GM23338 (cell line): Measurements from ENCODE around the gene APBA1.

Source experiments
- CREB1 ChIP-seq: fragments of 250-450 bp; sonication (Bioruptor Pico); IDR thresholded peaks from 2 replicates; pipeline ENCODE4 v1.5.0; 2020; ENCODE audit warnings: low read depth, mild to moderate bottlenecking, moderate library complexity
- EZH2 ChIP-seq: fragments of 200-600 bp; sonication (generic); IDR thresholded peaks from one replicate; pipeline ENCODE4 v1.8.0; 2017; ENCODE audit warnings: antibody characterized with exemption, mild to moderate bottlenecking, low read depth; ENCODE audit not compliant: unreplicated experiment
- EZH2phosphoT487 ChIP-seq: fragments of 200-600 bp; sonication (generic); IDR thresholded peaks from one replicate; pipeline ENCODE4 v1.8.1; 2018; ENCODE audit warnings: antibody characterized with exemption; ENCODE audit not compliant: unreplicated experiment
- JUNB ChIP-seq: IDR thresholded peaks from one replicate; pipeline ENCODE4 v1.6.1; 2016; ENCODE audit warnings: antibody characterized with exemption; ENCODE audit not compliant: unreplicated experiment
- NANOG ChIP-seq: IDR thresholded peaks from 2 replicates; pipeline ENCODE4 v1.6.1; 2016; ENCODE audit warnings: antibody characterized with exemption, borderline replicate concordance
- POLR2AphosphoS5 ChIP-seq: IDR thresholded peaks from 2 replicates; pipeline ENCODE4 v1.6.1; 2016; ENCODE audit warnings: antibody characterized with exemption, low read depth
- STAT1 ChIP-seq: IDR thresholded peaks from one replicate; pipeline ENCODE4 v1.6.1; 2016; ENCODE audit warnings: antibody characterized with exemption; ENCODE audit not compliant: unreplicated experiment
- ZNF114 ChIP-seq: fragments of 250-450 bp; sonication (Bioruptor Pico); IDR thresholded peaks from 2 replicates; pipeline ENCODE4 v1.5.0; 2020; ENCODE audit warnings: mild to moderate bottlenecking, moderate library complexity
- ZNF331 ChIP-seq: fragments of 250-450 bp; sonication (Bioruptor Pico); IDR thresholded peaks from 2 replicates; pipeline ENCODE4 v1.5.0; 2020; ENCODE audit warnings: low read depth, mild to moderate bottlenecking, moderate library complexity
- TF ChIP-seq, protein P1 (sequence below), 2 experiments: fragments of 200-600 bp in 1 of 2; sonication (generic) in 1 of 2; conservative IDR thresholded peaks; 2 replicates each; pipeline versions ENCODE4 v1.5.1 to v1.6.1; 2016 to 2017; ENCODE audit warnings: antibody characterized with exemption in 2 of 2, low read depth in 2 of 2, mild to moderate bottlenecking in 2 of 2, moderate library complexity in 1 of 2
- TF ChIP-seq, protein P2 (sequence below): IDR thresholded peaks from one replicate; pipeline ENCODE4 v1.6.1; 2018; ENCODE audit warnings: antibody characterized with exemption; ENCODE audit not compliant: unreplicated experiment
- TF ChIP-seq, protein P3 (sequence below): fragments of 250-450 bp; sonication (Bioruptor Pico); IDR thresholded peaks from 2 replicates; pipeline ENCODE4 v1.5.0; 2020; ENCODE audit warnings: mild to moderate bottlenecking, moderate library complexity
- TF ChIP-seq, protein P4 (sequence below): IDR thresholded peaks from 2 replicates; pipeline ENCODE4 v1.6.1; 2016; ENCODE audit warnings: antibody characterized with exemption

DNA sequence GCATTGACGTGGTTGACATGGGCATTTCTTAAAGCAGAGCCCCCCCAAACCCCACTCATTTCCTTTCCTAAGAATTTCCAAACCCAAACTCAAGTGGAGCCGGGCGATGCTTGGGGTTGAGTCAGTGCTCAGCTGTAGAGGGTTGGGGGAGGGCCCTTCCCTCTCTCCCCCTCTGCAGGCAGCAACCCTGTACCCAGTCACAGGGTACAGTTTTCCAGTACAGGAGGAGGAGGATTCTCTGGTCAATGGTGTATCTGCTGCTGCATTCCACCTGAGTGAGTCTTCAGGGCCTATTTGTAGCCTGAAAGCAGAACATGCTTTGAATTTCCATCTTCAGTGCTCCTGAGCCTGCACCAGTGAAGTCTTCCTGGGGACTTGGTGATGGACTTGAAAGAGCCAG lies 291.4 kb downstream of the APBA1 start:
- TF ChIP-seq EZH2 (no peak), NANOG (no peak), CREB1 (no peak), EZH2phosphoT487 (no peak), POLR2AphosphoS5 (no peak), JUNB (no peak), ZNF331 (CRISPR knock-in tag) (no peak), STAT1 (no peak), ZNF114 (CRISPR knock-in tag) (no peak)
- TF ChIP-seq, protein P1, sequence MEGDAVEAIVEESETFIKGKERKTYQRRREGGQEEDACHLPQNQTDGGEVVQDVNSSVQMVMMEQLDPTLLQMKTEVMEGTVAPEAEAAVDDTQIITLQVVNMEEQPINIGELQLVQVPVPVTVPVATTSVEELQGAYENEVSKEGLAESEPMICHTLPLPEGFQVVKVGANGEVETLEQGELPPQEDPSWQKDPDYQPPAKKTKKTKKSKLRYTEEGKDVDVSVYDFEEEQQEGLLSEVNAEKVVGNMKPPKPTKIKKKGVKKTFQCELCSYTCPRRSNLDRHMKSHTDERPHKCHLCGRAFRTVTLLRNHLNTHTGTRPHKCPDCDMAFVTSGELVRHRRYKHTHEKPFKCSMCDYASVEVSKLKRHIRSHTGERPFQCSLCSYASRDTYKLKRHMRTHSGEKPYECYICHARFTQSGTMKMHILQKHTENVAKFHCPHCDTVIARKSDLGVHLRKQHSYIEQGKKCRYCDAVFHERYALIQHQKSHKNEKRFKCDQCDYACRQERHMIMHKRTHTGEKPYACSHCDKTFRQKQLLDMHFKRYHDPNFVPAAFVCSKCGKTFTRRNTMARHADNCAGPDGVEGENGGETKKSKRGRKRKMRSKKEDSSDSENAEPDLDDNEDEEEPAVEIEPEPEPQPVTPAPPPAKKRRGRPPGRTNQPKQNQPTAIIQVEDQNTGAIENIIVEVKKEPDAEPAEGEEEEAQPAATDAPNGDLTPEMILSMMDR (conservative IDR thresholded peaks at IDR 0.05; ENCODE audit: low read depth in 2 of 2), result no peak
- TF ChIP-seq, protein P2, sequence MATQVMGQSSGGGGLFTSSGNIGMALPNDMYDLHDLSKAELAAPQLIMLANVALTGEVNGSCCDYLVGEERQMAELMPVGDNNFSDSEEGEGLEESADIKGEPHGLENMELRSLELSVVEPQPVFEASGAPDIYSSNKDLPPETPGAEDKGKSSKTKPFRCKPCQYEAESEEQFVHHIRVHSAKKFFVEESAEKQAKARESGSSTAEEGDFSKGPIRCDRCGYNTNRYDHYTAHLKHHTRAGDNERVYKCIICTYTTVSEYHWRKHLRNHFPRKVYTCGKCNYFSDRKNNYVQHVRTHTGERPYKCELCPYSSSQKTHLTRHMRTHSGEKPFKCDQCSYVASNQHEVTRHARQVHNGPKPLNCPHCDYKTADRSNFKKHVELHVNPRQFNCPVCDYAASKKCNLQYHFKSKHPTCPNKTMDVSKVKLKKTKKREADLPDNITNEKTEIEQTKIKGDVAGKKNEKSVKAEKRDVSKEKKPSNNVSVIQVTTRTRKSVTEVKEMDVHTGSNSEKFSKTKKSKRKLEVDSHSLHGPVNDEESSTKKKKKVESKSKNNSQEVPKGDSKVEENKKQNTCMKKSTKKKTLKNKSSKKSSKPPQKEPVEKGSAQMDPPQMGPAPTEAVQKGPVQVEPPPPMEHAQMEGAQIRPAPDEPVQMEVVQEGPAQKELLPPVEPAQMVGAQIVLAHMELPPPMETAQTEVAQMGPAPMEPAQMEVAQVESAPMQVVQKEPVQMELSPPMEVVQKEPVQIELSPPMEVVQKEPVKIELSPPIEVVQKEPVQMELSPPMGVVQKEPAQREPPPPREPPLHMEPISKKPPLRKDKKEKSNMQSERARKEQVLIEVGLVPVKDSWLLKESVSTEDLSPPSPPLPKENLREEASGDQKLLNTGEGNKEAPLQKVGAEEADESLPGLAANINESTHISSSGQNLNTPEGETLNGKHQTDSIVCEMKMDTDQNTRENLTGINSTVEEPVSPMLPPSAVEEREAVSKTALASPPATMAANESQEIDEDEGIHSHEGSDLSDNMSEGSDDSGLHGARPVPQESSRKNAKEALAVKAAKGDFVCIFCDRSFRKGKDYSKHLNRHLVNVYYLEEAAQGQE, result no peak
- TF ChIP-seq, protein P3, sequence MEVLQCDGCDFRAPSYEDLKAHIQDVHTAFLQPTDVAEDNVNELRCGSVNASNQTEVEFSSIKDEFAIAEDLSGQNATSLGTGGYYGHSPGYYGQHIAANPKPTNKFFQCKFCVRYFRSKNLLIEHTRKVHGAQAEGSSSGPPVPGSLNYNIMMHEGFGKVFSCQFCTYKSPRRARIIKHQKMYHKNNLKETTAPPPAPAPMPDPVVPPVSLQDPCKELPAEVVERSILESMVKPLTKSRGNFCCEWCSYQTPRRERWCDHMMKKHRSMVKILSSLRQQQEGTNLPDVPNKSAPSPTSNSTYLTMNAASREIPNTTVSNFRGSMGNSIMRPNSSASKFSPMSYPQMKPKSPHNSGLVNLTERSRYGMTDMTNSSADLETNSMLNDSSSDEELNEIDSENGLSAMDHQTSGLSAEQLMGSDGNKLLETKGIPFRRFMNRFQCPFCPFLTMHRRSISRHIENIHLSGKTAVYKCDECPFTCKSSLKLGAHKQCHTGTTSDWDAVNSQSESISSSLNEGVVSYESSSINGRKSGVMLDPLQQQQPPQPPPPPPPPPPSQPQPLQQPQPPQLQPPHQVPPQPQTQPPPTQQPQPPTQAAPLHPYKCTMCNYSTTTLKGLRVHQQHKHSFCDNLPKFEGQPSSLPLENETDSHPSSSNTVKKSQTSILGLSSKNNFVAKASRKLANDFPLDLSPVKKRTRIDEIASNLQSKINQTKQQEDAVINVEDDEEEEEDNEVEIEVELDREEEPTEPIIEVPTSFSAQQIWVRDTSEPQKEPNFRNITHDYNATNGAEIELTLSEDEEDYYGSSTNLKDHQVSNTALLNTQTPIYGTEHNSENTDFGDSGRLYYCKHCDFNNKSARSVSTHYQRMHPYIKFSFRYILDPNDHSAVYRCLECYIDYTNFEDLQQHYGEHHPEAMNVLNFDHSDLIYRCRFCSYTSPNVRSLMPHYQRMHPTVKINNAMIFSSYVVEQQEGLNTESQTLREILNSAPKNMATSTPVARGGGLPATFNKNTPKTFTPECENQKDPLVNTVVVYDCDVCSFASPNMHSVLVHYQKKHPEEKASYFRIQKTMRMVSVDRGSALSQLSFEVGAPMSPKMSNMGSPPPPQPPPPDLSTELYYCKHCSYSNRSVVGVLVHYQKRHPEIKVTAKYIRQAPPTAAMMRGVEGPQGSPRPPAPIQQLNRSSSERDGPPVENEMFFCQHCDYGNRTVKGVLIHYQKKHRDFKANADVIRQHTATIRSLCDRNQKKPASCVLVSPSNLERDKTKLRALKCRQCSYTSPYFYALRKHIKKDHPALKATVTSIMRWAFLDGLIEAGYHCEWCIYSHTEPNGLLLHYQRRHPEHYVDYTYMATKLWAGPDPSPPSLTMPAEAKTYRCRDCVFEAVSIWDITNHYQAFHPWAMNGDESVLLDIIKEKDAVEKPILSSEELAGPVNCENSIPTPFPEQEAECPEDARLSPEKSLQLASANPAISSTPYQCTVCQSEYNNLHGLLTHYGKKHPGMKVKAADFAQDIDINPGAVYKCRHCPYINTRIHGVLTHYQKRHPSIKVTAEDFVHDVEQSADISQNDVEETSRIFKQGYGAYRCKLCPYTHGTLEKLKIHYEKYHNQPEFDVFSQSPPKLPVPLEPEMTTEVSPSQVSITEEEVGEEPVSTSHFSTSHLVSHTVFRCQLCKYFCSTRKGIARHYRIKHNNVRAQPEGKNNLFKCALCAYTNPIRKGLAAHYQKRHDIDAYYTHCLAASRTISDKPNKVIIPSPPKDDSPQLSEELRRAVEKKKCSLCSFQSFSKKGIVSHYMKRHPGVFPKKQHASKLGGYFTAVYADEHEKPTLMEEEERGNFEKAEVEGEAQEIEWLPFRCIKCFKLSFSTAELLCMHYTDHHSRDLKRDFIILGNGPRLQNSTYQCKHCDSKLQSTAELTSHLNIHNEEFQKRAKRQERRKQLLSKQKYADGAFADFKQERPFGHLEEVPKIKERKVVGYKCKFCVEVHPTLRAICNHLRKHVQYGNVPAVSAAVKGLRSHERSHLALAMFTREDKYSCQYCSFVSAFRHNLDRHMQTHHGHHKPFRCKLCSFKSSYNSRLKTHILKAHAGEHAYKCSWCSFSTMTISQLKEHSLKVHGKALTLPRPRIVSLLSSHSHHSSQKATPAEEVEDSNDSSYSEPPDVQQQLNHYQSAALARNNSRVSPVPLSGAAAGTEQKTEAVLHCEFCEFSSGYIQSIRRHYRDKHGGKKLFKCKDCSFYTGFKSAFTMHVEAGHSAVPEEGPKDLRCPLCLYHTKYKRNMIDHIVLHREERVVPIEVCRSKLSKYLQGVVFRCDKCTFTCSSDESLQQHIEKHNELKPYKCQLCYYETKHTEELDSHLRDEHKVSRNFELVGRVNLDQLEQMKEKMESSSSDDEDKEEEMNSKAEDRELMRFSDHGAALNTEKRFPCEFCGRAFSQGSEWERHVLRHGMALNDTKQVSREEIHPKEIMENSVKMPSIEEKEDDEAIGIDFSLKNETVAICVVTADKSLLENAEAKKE (CRISPR knock-in tag), result no peak
- TF ChIP-seq, protein P4, sequence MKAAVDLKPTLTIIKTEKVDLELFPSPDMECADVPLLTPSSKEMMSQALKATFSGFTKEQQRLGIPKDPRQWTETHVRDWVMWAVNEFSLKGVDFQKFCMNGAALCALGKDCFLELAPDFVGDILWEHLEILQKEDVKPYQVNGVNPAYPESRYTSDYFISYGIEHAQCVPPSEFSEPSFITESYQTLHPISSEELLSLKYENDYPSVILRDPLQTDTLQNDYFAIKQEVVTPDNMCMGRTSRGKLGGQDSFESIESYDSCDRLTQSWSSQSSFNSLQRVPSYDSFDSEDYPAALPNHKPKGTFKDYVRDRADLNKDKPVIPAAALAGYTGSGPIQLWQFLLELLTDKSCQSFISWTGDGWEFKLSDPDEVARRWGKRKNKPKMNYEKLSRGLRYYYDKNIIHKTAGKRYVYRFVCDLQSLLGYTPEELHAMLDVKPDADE, result no peak
